ENCODE measurements around the gene HDAC4.

HDAC4 gene

DNA sequence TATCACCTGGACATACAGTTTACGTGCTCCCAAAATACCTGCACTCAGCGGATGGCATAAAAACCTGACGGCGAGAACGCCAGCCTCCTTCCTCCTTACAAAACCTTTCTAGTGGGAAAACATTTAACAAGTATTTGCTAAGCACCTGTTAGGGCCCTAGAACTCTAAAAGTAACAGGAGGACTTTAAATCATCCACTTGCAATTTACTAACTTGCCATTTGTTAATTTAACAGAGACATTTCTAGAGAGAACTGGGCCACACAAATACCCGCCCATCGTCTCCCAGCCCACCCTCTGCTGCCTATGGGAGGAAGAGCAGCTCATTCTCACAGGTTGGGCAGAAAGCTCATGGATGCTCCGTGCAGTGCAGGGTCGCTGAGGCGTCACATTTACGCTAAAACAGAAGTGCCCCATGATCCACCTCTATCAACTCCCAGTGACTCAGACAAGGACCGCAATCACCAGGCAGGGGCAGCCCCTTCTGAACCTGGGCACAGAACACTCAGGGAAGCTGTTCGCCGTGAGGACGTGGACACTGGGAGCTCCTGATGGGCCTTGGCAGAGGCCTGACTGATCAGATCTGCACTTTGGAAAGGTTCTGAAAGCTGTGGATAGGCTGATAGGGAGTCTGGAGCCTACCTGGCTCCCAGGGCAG is 106.9 kb downstream of the HDAC4 start:
- no peak overlapping the region for H3K9ac ChIP-seq (ENCODE audit: low read depth in 1 of 2, low read length in 2 of 2)
- H3K4me3 ChIP-seq (ENCODE audit: low read depth in 1 of 2, low read length in 2 of 2): no peak overlapping the region
- no peaks in the 10 kb centered on the region for H3K36me3 ChIP-seq (ENCODE audit: control insufficient read depth in 1 of 2, insufficient read depth in 2 of 2, low read length in 2 of 2)
- H3K9me3 ChIP-seq (ENCODE audit: control insufficient read depth in 1 of 2, low read length in 2 of 2): no peaks in the 10 kb centered on the region
- H3K4me1 ChIP-seq (ENCODE audit: control insufficient read depth in 1 of 2, insufficient read depth in 2 of 2, low read length in 2 of 2): peaks cover 55 to 69% of the 10 kb centered on the region in 2 donors
- H3K27ac ChIP-seq (ENCODE audit: low read depth, low read length): no peak overlapping the region
- H3K27me3 ChIP-seq (ENCODE audit: control insufficient read depth in 1 of 2, insufficient read depth in 2 of 2, low read length in 2 of 2): no peaks in the 10 kb centered on the region

GRCh38 chr2:239292959-239293774 is 107.7 kb downstream of the HDAC4 start:
- no peak overlapping the region for H3K4me3 ChIP-seq (ENCODE audit: low read depth in 1 of 2, low read length in 2 of 2)
- H3K4me1 ChIP-seq (ENCODE audit: control insufficient read depth in 1 of 2, insufficient read depth in 2 of 2, low read length in 2 of 2): peaks cover 54 to 68% of the 10 kb centered on the region in 2 donors
- no peak overlapping the region for H3K27ac ChIP-seq (ENCODE audit: low read depth, low read length)
- no peak overlapping the region for H3K9ac ChIP-seq (ENCODE audit: low read depth in 1 of 2, low read length in 2 of 2)
- H3K9me3 ChIP-seq (ENCODE audit: control insufficient read depth in 1 of 2, low read length in 2 of 2): no peaks in the 10 kb centered on the region
- no peaks in the 10 kb centered on the region for H3K36me3 ChIP-seq (ENCODE audit: control insufficient read depth in 1 of 2, insufficient read depth in 2 of 2, low read length in 2 of 2)
- no peaks in the 10 kb centered on the region for H3K27me3 ChIP-seq (ENCODE audit: control insufficient read depth in 1 of 2, insufficient read depth in 2 of 2, low read length in 2 of 2)

GRCh38 chr2:239292531-239292930 is 108.3 kb downstream of the HDAC4 start:
- H3K4me1 ChIP-seq (ENCODE audit: control insufficient read depth in 1 of 2, insufficient read depth in 2 of 2, low read length in 2 of 2): peaks cover 48 to 68% of the 10 kb centered on the region in 2 donors
- H3K27me3 ChIP-seq (ENCODE audit: control insufficient read depth in 1 of 2, insufficient read depth in 2 of 2, low read length in 2 of 2): no peaks in the 10 kb centered on the region
- H3K9ac ChIP-seq (ENCODE audit: low read depth in 1 of 2, low read length in 2 of 2): no peak overlapping the region
- H3K36me3 ChIP-seq (ENCODE audit: control insufficient read depth in 1 of 2, insufficient read depth in 2 of 2, low read length in 2 of 2): no peaks in the 10 kb centered on the region
- no peaks in the 10 kb centered on the region for H3K9me3 ChIP-seq (ENCODE audit: control insufficient read depth in 1 of 2, low read length in 2 of 2)
- no peak overlapping the region for H3K27ac ChIP-seq (ENCODE audit: low read depth, low read length)
- no peak overlapping the region for H3K4me3 ChIP-seq (ENCODE audit: low read depth in 1 of 2, low read length in 2 of 2)

DNA sequence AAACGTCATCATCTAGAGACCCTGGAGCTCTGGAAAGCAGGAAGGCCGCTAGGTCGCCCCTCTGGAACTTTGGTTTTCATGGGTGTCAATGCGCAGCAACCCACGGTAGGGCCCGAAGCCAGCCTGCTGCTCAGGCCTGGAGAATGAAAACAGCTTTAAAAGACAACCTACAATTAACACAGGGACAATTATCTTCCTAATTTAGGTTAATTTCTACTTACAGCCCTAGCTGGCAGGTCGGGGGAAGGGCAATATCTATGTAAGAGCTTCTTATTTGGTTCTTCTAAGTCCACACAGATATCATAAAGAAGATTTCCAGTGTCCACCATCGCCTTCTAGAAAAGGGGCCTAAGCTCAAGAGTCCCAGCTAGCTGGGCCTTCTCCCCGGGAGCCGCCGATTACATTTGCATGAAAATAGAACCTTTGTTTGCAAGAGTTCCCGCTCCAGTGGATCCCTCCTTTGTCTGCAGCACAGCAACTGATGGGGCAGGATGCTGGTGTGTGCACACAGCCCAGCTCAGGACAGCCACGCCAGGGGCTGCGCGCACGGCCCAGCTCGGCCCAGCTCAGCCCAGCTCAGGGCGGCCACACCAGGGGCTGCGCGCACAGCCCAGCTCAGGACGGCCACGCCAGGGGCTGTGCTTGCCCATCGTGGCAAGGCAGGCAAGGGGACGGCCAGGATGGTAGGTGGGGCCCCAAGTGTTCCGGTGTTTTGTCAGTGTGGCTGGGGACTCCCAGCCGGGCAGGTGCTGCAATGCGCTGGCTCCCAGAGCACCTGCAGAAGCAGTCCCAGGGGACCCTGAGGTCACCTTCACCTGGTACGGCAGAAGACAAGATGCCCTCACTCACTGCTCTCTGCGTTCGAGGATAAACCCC is 109.1 kb downstream of the HDAC4 start:
- H3K9me3 ChIP-seq (ENCODE audit: control insufficient read depth in 1 of 2, low read length in 2 of 2): no peaks in the 10 kb centered on the region
- no peaks in the 10 kb centered on the region for H3K36me3 ChIP-seq (ENCODE audit: control insufficient read depth in 1 of 2, insufficient read depth in 2 of 2, low read length in 2 of 2)
- H3K4me3 ChIP-seq (ENCODE audit: low read depth in 1 of 2, low read length in 2 of 2): no peak overlapping the region
- H3K4me1 ChIP-seq (ENCODE audit: control insufficient read depth in 1 of 2, insufficient read depth in 2 of 2, low read length in 2 of 2): peaks cover 39 to 69% of the 10 kb centered on the region in 2 donors
- H3K27me3 ChIP-seq (ENCODE audit: control insufficient read depth in 1 of 2, insufficient read depth in 2 of 2, low read length in 2 of 2): no peaks in the 10 kb centered on the region
- no peak overlapping the region for H3K27ac ChIP-seq (ENCODE audit: low read depth, low read length)
- H3K9ac ChIP-seq (ENCODE audit: low read depth in 1 of 2, low read length in 2 of 2): no peak overlapping the region

DNA sequence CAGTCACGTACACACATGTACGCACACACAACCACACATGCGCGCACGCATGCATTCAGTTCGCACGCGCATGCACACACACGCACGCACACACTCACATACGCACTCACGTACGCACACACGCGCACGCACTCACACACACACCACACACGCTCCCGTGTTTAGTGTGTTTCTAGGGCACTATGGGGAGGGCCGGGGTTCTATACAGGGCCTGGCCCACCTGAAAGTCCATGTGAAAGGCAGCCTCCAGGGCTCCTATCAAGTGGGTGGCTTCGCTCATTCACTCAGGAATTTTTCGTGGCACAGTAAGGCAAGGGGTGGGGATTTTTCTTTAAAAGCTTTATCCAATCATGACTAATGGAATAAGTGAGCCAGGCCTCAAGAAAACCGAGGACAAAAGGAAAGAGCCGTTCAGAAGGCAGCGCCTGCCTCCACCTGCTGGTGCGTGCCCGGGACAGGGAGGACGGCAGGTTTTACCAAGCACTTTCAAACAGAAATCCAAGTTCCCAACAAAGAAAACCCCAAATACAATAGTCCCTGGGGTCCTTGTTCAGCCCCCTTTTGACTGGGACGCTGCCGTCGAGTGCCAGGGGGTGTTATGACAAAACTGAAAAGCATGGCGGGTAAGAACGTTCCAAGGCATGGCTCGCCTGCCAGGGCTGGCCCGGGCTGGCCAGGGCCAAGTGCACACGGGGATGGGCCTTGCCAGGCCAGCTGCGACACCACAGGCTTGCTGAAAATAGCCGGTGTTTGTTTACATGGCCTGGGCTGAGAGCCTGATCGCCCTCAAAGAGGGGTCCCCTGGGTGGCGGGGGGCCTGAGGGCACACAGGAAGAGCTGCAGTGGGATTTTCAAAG is 110.0 kb downstream of the HDAC4 start:
- H3K9ac ChIP-seq (ENCODE audit: low read depth in 1 of 2, low read length in 2 of 2): no peak overlapping the region
- H3K36me3 ChIP-seq (ENCODE audit: control insufficient read depth in 1 of 2, insufficient read depth in 2 of 2, low read length in 2 of 2): no peaks in the 10 kb centered on the region
- no peaks in the 10 kb centered on the region for H3K27me3 ChIP-seq (ENCODE audit: control insufficient read depth in 1 of 2, insufficient read depth in 2 of 2, low read length in 2 of 2)
- no peaks in the 10 kb centered on the region for H3K9me3 ChIP-seq (ENCODE audit: control insufficient read depth in 1 of 2, low read length in 2 of 2)
- H3K27ac ChIP-seq (ENCODE audit: low read depth, low read length): peak overlapping the region; percentile 22
- H3K4me3 ChIP-seq (ENCODE audit: low read depth in 1 of 2, low read length in 2 of 2): no peak overlapping the region
- H3K4me1 ChIP-seq (ENCODE audit: control insufficient read depth in 1 of 2, insufficient read depth in 2 of 2, low read length in 2 of 2): peaks cover 39 to 67% of the 10 kb centered on the region in 2 donors

GRCh38 chr2:239289545-239289944 is 111.3 kb downstream of the HDAC4 start:
- Histone ChIP-seq H3K27ac (ENCODE audit: low read depth, low read length) (no peak overlapping the region), H3K27me3 (ENCODE audit: control insufficient read depth in 1 of 2, insufficient read depth in 2 of 2, low read length in 2 of 2) (no peaks in the 10 kb centered on the region), H3K36me3 (ENCODE audit: control insufficient read depth in 1 of 2, insufficient read depth in 2 of 2, low read length in 2 of 2) (no peaks in the 10 kb centered on the region), H3K9me3 (ENCODE audit: control insufficient read depth in 1 of 2, low read length in 2 of 2) (no peaks in the 10 kb centered on the region), H3K4me1 (ENCODE audit: control insufficient read depth in 1 of 2, insufficient read depth in 2 of 2, low read length in 2 of 2) (peaks cover 42 to 71% of the 10 kb centered on the region in 2 donors), H3K4me3 (ENCODE audit: low read depth in 1 of 2, low read length in 2 of 2) (no peak overlapping the region), H3K9ac (ENCODE audit: low read depth in 1 of 2, low read length in 2 of 2) (peak overlapping the region in 1 of 2 donors; percentile 11)

GRCh38 chr2:239288951-239289511 is 111.8 kb downstream of the HDAC4 start:
- H3K9me3 ChIP-seq (ENCODE audit: control insufficient read depth in 1 of 2, low read length in 2 of 2): no peaks in the 10 kb centered on the region
- H3K36me3 ChIP-seq (ENCODE audit: control insufficient read depth in 1 of 2, insufficient read depth in 2 of 2, low read length in 2 of 2): no peaks in the 10 kb centered on the region
- H3K27ac ChIP-seq (ENCODE audit: low read depth, low read length): no peak overlapping the region
- peaks cover 41 to 69% of the 10 kb centered on the region in 2 donors for H3K4me1 ChIP-seq (ENCODE audit: control insufficient read depth in 1 of 2, insufficient read depth in 2 of 2, low read length in 2 of 2)
- peak overlapping the region in 1 of 2 donors; percentile 11 for H3K9ac ChIP-seq (ENCODE audit: low read depth in 1 of 2, low read length in 2 of 2)
- no peaks in the 10 kb centered on the region for H3K27me3 ChIP-seq (ENCODE audit: control insufficient read depth in 1 of 2, insufficient read depth in 2 of 2, low read length in 2 of 2)
- no peak overlapping the region for H3K4me3 ChIP-seq (ENCODE audit: low read depth in 1 of 2, low read length in 2 of 2)

GRCh38 chr2:239288237-239288636 is 112.6 kb downstream of the HDAC4 start:
- Histone ChIP-seq H3K27me3 (ENCODE audit: control insufficient read depth in 1 of 2, insufficient read depth in 2 of 2, low read length in 2 of 2) (no peaks in the 10 kb centered on the region), H3K4me3 (ENCODE audit: low read depth in 1 of 2, low read length in 2 of 2) (no peak overlapping the region), H3K4me1 (ENCODE audit: control insufficient read depth in 1 of 2, insufficient read depth in 2 of 2, low read length in 2 of 2) (peaks cover 37 to 63% of the 10 kb centered on the region in 2 donors), H3K9me3 (ENCODE audit: control insufficient read depth in 1 of 2, low read length in 2 of 2) (no peaks in the 10 kb centered on the region), H3K27ac (ENCODE audit: low read depth, low read length) (no peak overlapping the region), H3K36me3 (ENCODE audit: control insufficient read depth in 1 of 2, insufficient read depth in 2 of 2, low read length in 2 of 2) (no peaks in the 10 kb centered on the region), H3K9ac (ENCODE audit: low read depth in 1 of 2, low read length in 2 of 2) (no peak overlapping the region)

- no peaks in the 10 kb centered on the region for H3K9me3 ChIP-seq (ENCODE audit: control insufficient read depth in 1 of 2, low read length in 2 of 2)
- H3K36me3 ChIP-seq (ENCODE audit: control insufficient read depth in 1 of 2, insufficient read depth in 2 of 2, low read length in 2 of 2): no peaks in the 10 kb centered on the region
- peaks cover 30 to 56% of the 10 kb centered on the region in 2 donors for H3K4me1 ChIP-seq (ENCODE audit: control insufficient read depth in 1 of 2, insufficient read depth in 2 of 2, low read length in 2 of 2)
- no peak overlapping the region for H3K4me3 ChIP-seq (ENCODE audit: low read depth in 1 of 2, low read length in 2 of 2)
- H3K27ac ChIP-seq (ENCODE audit: low read depth, low read length): no peak overlapping the region
- H3K9ac ChIP-seq (ENCODE audit: low read depth in 1 of 2, low read length in 2 of 2): no peak overlapping the region
- H3K27me3 ChIP-seq (ENCODE audit: control insufficient read depth in 1 of 2, insufficient read depth in 2 of 2, low read length in 2 of 2): no peaks in the 10 kb centered on the region
Measured at GRCh38 chr2:239287461-239287860, 113.4 kb downstream of the HDAC4 start.
